Type B pancreatic cell (in vitro differentiated cells): Measurements from ENCODE around the gene ARPC4. TPM values are rescaled to one million over a fixed set of nuclear protein-coding genes. Genes with fewer than 3 reads are reported as not detected.

Experiments used
- DNase-seq: peaks from one replicate; pipeline ENCODE4 v3.0.0; 2021; ENCODE audit warnings: mixed read lengths; ENCODE audit not compliant: unreplicated experiment; ENCODE audit errors: extremely low spot score
- H3K27ac Mint-ChIP-seq: 2 replicates; pipeline ENCODE4 v1.8.0; 2021; ENCODE audit warnings: mild to moderate bottlenecking, mixed read lengths
- H3K27me3 Mint-ChIP-seq: 2 replicates; pipeline ENCODE4 v1.8.0; 2021; ENCODE audit warnings: mixed read lengths
- H3K36me3 Mint-ChIP-seq: 2 replicates; pipeline ENCODE4 v1.8.0; 2021; ENCODE audit warnings: mixed read lengths
- H3K4me1 Mint-ChIP-seq: one replicate; pipeline ENCODE4 v1.8.0; 2021; ENCODE audit warnings: mixed read lengths; ENCODE audit not compliant: unreplicated experiment
- H3K4me3 Mint-ChIP-seq: 2 replicates; pipeline ENCODE4 v1.8.0; 2021; ENCODE audit warnings: mild to moderate bottlenecking, mixed read lengths
- H3K9me3 Mint-ChIP-seq: 2 replicates; pipeline ENCODE4 v1.8.0; 2021; ENCODE audit warnings: mixed read lengths
- CTCF ChIP-seq: fragments of 200-600 bp; sonication (generic); conservative IDR thresholded peaks from 2 replicates; pipeline ENCODE4 v1.5.0; 2021; ENCODE audit warnings: antibody characterized with exemption, mild to moderate bottlenecking
- total RNA-seq: library from RNA; stranded (reverse); gene quantifications from 2 replicates; pipeline ENCODE4 v1.2.1, GENCODE V29; 2021; ENCODE audit warnings: low replicate concordance

The ARPC4 gene
- total RNA-seq, 1 donor from 2014 or later, result 131 TPM

- Mint-ChIP-seq H3K27ac (no peak overlapping the region), H3K27me3 (no peaks in the 10 kb centered on the region), H3K9me3 (no peaks in the 10 kb centered on the region), H3K4me3 (no peak overlapping the region), H3K4me1 (peaks cover 6% of the 10 kb centered on the region), H3K36me3 (peaks cover 32% of the 10 kb centered on the region)
- DNase-seq, result no peak
- peak; percentile 70 for TF ChIP-seq CTCF
These were observed 5.8 kb upstream of the ARPC4 start for GRCh38 chr3:9786825-9787669.

GRCh38 chr3:9787714-9788113 is 5.2 kb upstream of the ARPC4 start:
- no peak for DNase-seq
- peaks cover 32% of the 10 kb centered on the region for H3K36me3 Mint-ChIP-seq
- no peak overlapping the region for H3K27ac Mint-ChIP-seq
- TF ChIP-seq CTCF, result no peak
- no peaks in the 10 kb centered on the region for H3K9me3 Mint-ChIP-seq
- no peaks in the 10 kb centered on the region for H3K27me3 Mint-ChIP-seq
- H3K4me3 Mint-ChIP-seq, result no peak overlapping the region
- peaks cover 6% of the 10 kb centered on the region for H3K4me1 Mint-ChIP-seq

GRCh38 chr3:9791127-9791526 is 1.8 kb upstream of the ARPC4 start:
- no peaks in the 10 kb centered on the region for H3K9me3 Mint-ChIP-seq
- TF ChIP-seq CTCF, result no peak
- H3K4me1 Mint-ChIP-seq, result peaks cover 14% of the 10 kb centered on the region
- H3K36me3 Mint-ChIP-seq, result peaks cover 28% of the 10 kb centered on the region
- DNase-seq, result no peak
- H3K27me3 Mint-ChIP-seq, result no peaks in the 10 kb centered on the region
- H3K27ac Mint-ChIP-seq, result no peak overlapping the region
- H3K4me3 Mint-ChIP-seq, result peak overlapping the region; percentile 98

GRCh38 chr3:9791790-9792404 is 985 bp upstream of the ARPC4 start:
- Mint-ChIP-seq H3K9me3 (no peaks in the 10 kb centered on the region), H3K4me3 (peak overlapping the region; percentile 98), H3K27ac (peak overlapping the region; percentile 100), H3K4me1 (peaks cover 14% of the 10 kb centered on the region), H3K27me3 (no peaks in the 10 kb centered on the region), H3K36me3 (peaks cover 22% of the 10 kb centered on the region)
- no peak for TF ChIP-seq CTCF
- DNase-seq, result no peak

GRCh38 chr3:9793161-9793781 is 389 bp downstream of the ARPC4 start:
- Mint-ChIP-seq H3K9me3 (no peaks in the 10 kb centered on the region), H3K27me3 (no peaks in the 10 kb centered on the region), H3K4me3 (peak overlapping the region; percentile 98), H3K36me3 (peaks cover 27% of the 10 kb centered on the region), H3K27ac (peak overlapping the region; percentile 100), H3K4me1 (peaks cover 14% of the 10 kb centered on the region)
- DNase-seq, result no peak
- no peak for TF ChIP-seq CTCF
